Caco-2 (cell line): Measurements from ENCODE around the gene CBFB. TPM values are rescaled to one million over a fixed set of nuclear protein-coding genes. Genes with fewer than 3 reads are reported as not detected.

ENCODE experiments used
- BruUV-seq: library from RNA; stranded (reverse); fragments of 400-500 nt; replicated peaks from 2 replicates; lab custom pipeline; 2021; lab: Mats Ljungman, UMichigan
- CTCF ChIA-PET: fragments of 300-600 bp; sonication (Branson Sonifier 250); formaldehyde crosslinking; loops from one replicate; lab custom pipeline; 2022; ENCODE audit warnings: antibody characterized with exemption; lab: Charles Lee
- POLR2A ChIA-PET: fragments of 300-600 bp; sonication (Branson Sonifier 250); formaldehyde crosslinking; loops from one replicate; lab custom pipeline; 2022; ENCODE audit warnings: antibody characterized with exemption; lab: Charles Lee
- DNase-seq, 2 experiments: peaks; one replicate each; pipeline versions ENCODE4 v3.0.0 to v3.0.0-alpha.2; 2020 to 2022
- H3K27me3 ChIP-seq: replicated peaks from 2 replicates; pipeline ENCODE4 v1.6.0; 2011; ENCODE audit warnings: low read length; ENCODE audit not compliant: control insufficient read depth, insufficient read depth
- H3K36me3 ChIP-seq: 2 replicates; pipeline ENCODE4 v1.5.1; 2011; ENCODE audit warnings: low read length; ENCODE audit not compliant: control insufficient read depth, insufficient read depth
- H3K4me1 ChIP-seq: fragments of 250-450 bp; sonication (Bioruptor Pico); 2 replicates; pipeline ENCODE4 v1.5.1; 2020; ENCODE audit warnings: mild to moderate bottlenecking
- H3K4me3 ChIP-seq: 2 replicates; pipeline ENCODE4 v1.5.1; 2011; ENCODE audit warnings: low read depth, mild to moderate bottlenecking, control low read depth, low read length
- H3K9me3 ChIP-seq: fragments of 250-450 bp; sonication (Bioruptor Pico); 2 replicates; pipeline ENCODE4 v1.5.1; 2020; ENCODE audit warnings: mild to moderate bottlenecking, moderate library complexity
- H3K27ac Mint-ChIP-seq: one replicate; pipeline ENCODE4 v1.8.0; 2022; ENCODE audit warnings: mixed read lengths; ENCODE audit not compliant: unreplicated experiment
- H3K27me3 Mint-ChIP-seq: one replicate; pipeline ENCODE4 v1.8.0; 2022; ENCODE audit warnings: mixed read lengths; ENCODE audit not compliant: insufficient read depth, unreplicated experiment
- H3K36me3 Mint-ChIP-seq: one replicate; pipeline ENCODE4 v1.8.0; 2022; ENCODE audit warnings: mild to moderate bottlenecking, mixed read lengths; ENCODE audit not compliant: insufficient read depth, unreplicated experiment
- H3K4me1 Mint-ChIP-seq: one replicate; pipeline ENCODE4 v1.8.0; 2022; ENCODE audit warnings: low read depth, mixed read lengths; ENCODE audit not compliant: unreplicated experiment
- H3K4me3 Mint-ChIP-seq: one replicate; pipeline ENCODE4 v1.8.0; 2022; ENCODE audit warnings: mild to moderate bottlenecking, moderate library complexity, mixed read lengths; ENCODE audit not compliant: unreplicated experiment
- H3K9me3 Mint-ChIP-seq: one replicate; pipeline ENCODE4 v1.8.0; 2022; ENCODE audit warnings: mixed read lengths; ENCODE audit not compliant: unreplicated experiment
- CTCF ChIP-seq, 2 experiments: fragments of 200-600 bp in 1 of 2; IDR thresholded peaks; 1 replicate in 1 of 2; 2 replicates in 1 of 2; pipeline versions ENCODE4 v1.5.1 to v1.8.0; 2011 to 2022; ENCODE audit warnings: antibody characterized with exemption in 1 of 2, control low read depth in 1 of 2, inconsistent platforms in 1 of 2, low read depth in 1 of 2, low read length in 1 of 2, mild to moderate bottlenecking in 1 of 2, moderate library complexity in 1 of 2; ENCODE audit not compliant: insufficient read depth in 1 of 2, severe bottlenecking in 1 of 2, unreplicated experiment in 1 of 2
- intact Hi-C: fragments of 100-400 bp; cut with micrococcal nuclease; formaldehyde crosslinking; loops from one replicate; pipeline ENCODE4 v1.10.0; 2022; ENCODE audit not compliant: unreplicated experiment
- total RNA-seq: library from RNA; stranded (reverse); gene quantifications from 2 replicates; pipeline ENCODE4 v1.2.3, GENCODE V29; 2022

The CBFB gene
- total RNA-seq, 1 experiment from 2014 or later: 102 TPM

GRCh38 chr16:67104845-67105244, 75.9 kb downstream of the CBFB start:
- no peaks in the 10 kb centered on the region for H3K27me3 Mint-ChIP-seq
- no peak overlapping the region for H3K4me3 Mint-ChIP-seq
- BruUV-seq: no TSS peak
- intact Hi-C loops: loop anchor here (5.0 kb wide), 1 partner anchor 38 kb away; no protein-coding TSS in a partner anchor
- Histone ChIP-seq H3K4me3 (no peak overlapping the region), H3K4me1 (peaks cover 8% of the 10 kb centered on the region), H3K36me3 (no peaks in the 10 kb centered on the region), H3K27me3 (no peaks in the 10 kb centered on the region), H3K9me3 (no peaks in the 10 kb centered on the region)
- DNase-seq: no peak
- no peak overlapping the region for H3K27ac Mint-ChIP-seq
- peaks cover 6% of the 10 kb centered on the region for H3K4me1 Mint-ChIP-seq
- ChIA-PET POLR2A (no interaction called here), CTCF (interaction anchor here (2.0 to 4.1 kb wide), 3 partner anchors 55 to 87 kb away, joined by 4 to 28 read pairs (median 6); partner anchors contain the start of genes FBXL8, NOL3 and TRADD)
- TF ChIP-seq CTCF (IDR thresholded peaks at IDR 0.05; ENCODE audit: insufficient read depth in 1 of 2, low read depth in 1 of 2, low read length in 1 of 2, severe bottlenecking in 1 of 2, unreplicated experiment in 1 of 2): no peak
- peaks cover 48% of the 10 kb centered on the region for H3K36me3 Mint-ChIP-seq
- H3K9me3 Mint-ChIP-seq: no peaks in the 10 kb centered on the region

- intact Hi-C loops: no loop called here
- no peaks in the 10 kb centered on the region for H3K27me3 Mint-ChIP-seq
- no peaks in the 10 kb centered on the region for H3K9me3 ChIP-seq
- TF ChIP-seq CTCF (IDR thresholded peaks at IDR 0.05; ENCODE audit: insufficient read depth in 1 of 2, low read depth in 1 of 2, low read length in 1 of 2, severe bottlenecking in 1 of 2, unreplicated experiment in 1 of 2): no peak
- no peaks in the 10 kb centered on the region for H3K36me3 ChIP-seq
- peaks cover 6% of the 10 kb centered on the region for H3K4me1 Mint-ChIP-seq
- no peaks in the 10 kb centered on the region for H3K9me3 Mint-ChIP-seq
- CTCF ChIA-PET: interaction anchor here (2.0 kb wide), 1 partner anchor 65 kb away, joined by 4 read pairs; the partner anchor contains the start of gene NOL3
- no peak for DNase-seq
- H3K27me3 ChIP-seq: no peaks in the 10 kb centered on the region
- no peak overlapping the region for H3K4me3 Mint-ChIP-seq
- peaks cover 53% of the 10 kb centered on the region for H3K36me3 Mint-ChIP-seq
- H3K27ac Mint-ChIP-seq: no peak overlapping the region
- POLR2A ChIA-PET: no interaction called here
- H3K4me3 ChIP-seq: no peak overlapping the region
- no TSS peak for BruUV-seq
- peaks cover 8% of the 10 kb centered on the region for H3K4me1 ChIP-seq
Measured at GRCh38 chr16:67105246-67105645, 76.3 kb downstream of the CBFB start.

- Histone ChIP-seq H3K9me3 (no peaks in the 10 kb centered on the region), H3K27me3 (no peaks in the 10 kb centered on the region), H3K4me3 (no peak overlapping the region), H3K36me3 (no peaks in the 10 kb centered on the region), H3K4me1 (peaks cover 11% of the 10 kb centered on the region)
- no TSS peak for BruUV-seq
- Mint-ChIP-seq H3K4me1 (peaks cover 6% of the 10 kb centered on the region), H3K9me3 (no peaks in the 10 kb centered on the region), H3K4me3 (no peak overlapping the region), H3K27ac (no peak overlapping the region), H3K36me3 (peaks cover 55% of the 10 kb centered on the region), H3K27me3 (no peaks in the 10 kb centered on the region)
- DNase-seq: no peak
- intact Hi-C loops: no loop called here
- POLR2A ChIA-PET: no interaction called here
- TF ChIP-seq CTCF (IDR thresholded peaks at IDR 0.05; ENCODE audit: insufficient read depth in 1 of 2, low read depth in 1 of 2, low read length in 1 of 2, severe bottlenecking in 1 of 2, unreplicated experiment in 1 of 2): no peak
- CTCF ChIA-PET: interaction anchor here (1.4 kb wide), 1 partner anchor 88 kb away, joined by 6 read pairs; no protein-coding TSS in a partner anchor
Measured at GRCh38 chr16:67105881-67106280, 76.9 kb downstream of the CBFB start.
